GM18519 (cell line): ENCODE measurements around the gene NYNRIN.
"Not testable (repeated sequence)": the region's sequence is repeated elsewhere in the genome, so short reads cannot be mapped to it uniquely, and the experiment has no call there.

Source experiments
- ATAC-seq: cut with Tn5 transposase; IDR thresholded peaks from one replicate; pipeline ENCODE4 v1.9.1; 2021; ENCODE audit warnings: mild to moderate bottlenecking, moderate library complexity; ENCODE audit not compliant: unreplicated experiment, low FRiP score

Gene NYNRIN

DNA sequence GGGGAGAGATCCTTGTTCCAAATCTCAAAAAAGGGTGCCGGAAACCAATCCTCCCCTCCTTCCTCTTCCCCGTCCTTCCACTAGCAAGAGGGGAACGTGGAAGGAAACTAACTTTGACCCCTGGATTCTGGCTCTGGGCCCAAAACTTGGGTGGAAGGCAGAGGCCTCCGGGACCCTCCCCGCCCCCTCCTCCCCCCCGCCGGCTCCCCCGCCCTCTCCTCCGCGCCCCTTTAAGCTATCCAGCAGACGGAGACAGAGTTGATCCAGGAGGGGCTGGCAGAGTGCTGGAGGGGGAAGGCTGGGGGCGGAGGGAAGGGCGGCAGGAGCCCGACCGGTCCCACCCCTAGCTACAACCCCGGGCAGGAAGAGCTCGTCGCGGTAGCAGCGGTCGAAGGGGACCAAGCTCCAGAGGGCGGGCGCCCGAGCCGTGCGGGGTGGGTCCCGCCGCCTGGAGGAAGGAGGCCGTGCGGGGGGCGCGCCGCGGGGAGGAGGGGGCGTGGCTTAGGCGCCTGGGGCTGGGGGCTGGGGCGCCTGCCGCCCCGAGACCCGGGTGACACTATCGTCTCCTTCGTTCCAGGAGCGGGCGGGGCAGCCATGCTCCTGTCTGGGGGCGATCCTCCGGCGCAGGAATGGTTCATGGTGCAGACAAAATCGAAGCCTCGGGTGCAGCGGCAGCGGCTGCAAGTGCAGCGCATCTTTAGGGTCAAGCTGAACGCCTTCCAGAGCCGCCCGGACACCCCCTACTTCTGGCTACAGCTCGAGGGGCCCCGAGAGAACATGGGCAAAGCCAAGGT, at the start of gene NYNRIN:
TSS of gene NYNRIN (plus strand) at position 351 of the 794 bp plus-strand sequence. CDS start at position 595, 244 bp downstream.
- no peak for ATAC-seq

DNA sequence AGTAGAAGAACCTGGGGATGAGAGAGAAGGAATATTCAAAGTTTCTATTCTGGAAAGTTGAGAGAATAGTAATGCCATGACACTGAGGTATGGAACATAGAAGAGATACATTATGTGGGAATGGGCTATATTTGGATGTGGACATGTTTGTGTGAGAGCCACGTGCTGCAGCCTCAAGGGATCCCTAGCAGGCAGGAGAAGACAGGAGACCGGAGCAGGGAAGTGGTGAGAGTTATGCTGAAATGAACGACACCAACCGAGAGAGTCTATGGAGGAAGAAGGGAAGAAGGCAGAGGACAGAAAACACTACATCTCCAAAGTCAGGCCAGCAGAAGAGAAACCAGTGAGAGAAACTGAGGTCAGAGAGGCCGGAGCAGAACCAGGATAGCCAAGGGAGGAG, 49.1 kb upstream of the NYNRIN start:
- ATAC-seq, result no peak

DNA sequence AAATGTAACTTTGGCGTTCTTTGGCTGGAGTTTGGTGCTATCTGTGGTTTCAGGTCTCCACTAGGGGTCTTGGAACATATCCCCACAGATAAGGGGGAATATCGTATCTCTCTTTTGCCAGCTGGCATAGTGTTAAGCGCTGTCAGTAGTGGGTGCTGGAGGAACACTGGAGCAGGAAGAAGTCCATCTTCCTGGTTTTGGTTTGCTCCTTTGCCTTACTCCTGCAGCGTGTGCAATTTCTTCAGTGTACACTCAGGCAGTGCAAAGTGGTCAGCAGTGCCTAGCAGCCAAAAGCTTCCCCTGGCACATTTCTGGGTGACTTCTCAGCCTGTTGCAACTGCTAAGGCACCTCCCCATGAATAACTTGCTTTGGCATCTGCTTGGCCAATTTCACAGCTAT, 47.3 kb upstream of the NYNRIN start:
- ATAC-seq, result no peak

DNA sequence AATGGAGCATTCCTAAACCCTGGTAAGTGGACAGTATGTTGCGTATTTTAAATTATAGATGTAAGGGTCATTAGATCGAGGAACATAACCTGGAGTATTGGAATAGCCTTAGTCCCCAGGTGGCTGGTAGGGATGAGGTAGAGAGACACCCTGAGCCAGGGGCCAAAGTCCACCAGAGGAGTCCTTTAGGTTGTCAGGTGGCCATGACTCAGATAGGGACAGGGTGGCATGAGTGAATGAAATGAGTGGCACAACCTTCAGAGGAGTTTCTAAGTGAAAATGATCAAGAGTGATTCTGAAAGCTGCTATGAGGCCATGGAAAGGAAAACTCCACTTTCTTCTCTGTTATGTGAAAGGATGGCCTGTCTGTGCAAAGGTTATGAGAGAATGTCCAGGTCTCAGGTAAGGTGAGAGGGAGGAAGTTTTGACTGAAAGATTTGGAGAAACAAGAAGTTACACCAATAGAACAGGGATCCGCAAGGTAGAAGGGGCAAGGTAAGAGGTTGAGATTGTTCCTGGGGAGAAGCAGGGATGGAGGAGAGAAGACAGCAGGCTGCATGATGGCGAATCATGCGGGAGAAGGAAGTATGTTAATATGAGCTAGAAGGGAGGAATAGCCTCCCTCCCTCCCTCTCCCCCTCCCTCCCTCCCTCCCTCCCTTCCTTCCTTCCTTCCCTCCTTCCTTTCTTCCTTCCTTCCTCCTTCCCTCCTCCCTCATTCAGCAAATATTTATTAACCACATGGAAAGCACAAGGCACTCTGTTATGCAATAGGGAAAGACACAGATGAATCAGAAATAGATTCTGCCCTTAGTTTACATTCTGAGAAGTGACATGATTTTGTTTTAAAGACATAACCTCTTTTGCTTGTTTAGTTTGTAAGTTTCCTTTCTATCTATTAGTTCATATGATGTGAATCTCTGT, 45.0 kb upstream of the NYNRIN start:
- no peak for ATAC-seq

DNA sequence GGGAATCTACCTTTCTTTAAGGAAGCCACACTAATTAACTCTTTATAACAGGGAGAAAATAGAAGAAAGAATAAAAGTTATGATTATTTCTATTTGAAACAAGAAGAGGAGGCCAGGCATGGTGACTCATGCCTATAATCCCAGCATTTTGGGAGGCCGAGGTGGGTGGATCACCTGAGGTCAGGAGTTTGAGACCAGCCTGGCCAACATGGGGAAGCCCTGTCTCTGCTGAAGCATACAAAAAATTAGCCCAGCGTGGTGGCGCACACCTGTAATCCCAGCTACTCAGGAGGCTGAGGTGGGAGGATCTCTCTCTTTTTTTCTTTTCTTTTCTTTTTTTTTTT, 44.3 kb upstream of the NYNRIN start:
- not testable (repeated sequence) for ATAC-seq

DNA sequence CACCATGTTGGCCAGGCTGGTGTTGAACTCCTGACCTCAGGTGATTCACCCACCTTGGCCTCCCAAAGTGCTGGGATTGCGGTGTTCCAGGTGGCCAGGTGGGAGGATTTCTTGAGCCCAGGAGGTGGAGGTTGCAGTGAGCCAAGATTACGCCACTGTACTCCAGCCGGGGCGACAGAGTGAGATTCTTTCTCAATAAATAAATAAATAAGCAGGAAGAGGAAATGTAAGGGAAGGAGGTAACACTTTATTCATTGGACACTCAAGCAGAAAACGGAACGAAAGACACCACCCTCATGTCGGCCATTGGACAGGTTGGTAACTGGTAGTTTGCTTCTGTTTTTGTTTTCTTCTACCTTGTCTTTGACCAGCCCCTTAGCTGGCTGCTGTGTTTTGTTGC, 43.8 kb upstream of the NYNRIN start:
- no peak for ATAC-seq

DNA sequence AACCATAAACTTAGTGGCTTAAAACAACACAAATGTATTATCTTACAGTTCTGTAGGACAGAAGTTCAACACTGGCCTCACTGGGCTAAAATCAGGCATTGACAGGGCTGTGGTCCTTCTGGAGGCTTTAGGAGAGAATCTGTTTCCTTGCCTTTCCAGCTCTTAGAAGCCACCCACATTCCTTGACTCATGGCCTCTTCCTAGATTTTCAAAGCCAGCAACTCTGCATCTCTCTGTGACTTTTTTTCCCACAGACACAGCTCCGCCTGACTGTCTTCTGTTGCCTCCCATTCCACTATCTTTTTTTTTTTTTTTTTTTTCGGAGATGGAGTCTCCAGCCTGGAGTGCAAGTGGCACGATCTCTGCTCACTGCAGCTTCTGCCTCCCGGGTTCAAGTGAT, 42.6 kb upstream of the NYNRIN start:
- no peak for ATAC-seq

DNA sequence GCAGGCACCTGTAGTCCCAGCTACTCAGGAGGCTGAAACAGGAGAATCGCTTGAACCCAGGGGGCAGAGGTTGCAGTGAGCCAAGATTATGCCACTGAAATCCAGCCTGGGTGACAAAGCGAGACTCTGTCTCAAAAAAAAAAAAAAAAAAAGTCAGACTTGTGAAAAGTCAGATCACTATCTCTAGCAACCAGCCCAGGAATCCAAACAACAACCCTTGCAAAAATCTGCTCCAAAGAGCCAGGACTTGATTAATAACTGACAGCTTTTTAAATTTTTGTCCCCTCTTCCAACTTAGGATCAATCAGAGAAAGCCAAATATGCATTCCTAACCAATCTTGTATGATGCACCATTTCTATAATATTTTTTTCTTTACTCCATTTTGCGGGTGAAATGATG, 38.5 kb upstream of the NYNRIN start:
- ATAC-seq, result no peak

DNA sequence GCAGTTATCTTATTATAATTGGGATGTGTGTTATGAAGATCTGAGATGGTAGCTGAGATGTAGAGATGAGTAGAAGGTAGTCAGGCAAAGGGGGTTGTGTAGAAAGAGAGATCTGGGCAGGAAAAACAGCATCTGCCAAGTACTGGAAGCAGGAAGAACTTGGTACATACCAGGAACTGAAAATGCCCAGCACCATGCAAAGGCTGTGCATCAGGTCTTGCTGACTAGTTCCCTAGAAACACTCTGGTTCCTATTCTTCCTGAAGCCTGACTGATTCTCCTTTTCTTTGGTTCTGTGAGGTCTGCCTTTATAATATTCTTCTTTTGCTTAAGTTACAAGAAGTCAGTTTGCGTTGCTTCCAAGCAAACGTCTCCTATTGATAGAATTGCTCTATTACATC, 37.5 kb upstream of the NYNRIN start:
- no peak for ATAC-seq

DNA sequence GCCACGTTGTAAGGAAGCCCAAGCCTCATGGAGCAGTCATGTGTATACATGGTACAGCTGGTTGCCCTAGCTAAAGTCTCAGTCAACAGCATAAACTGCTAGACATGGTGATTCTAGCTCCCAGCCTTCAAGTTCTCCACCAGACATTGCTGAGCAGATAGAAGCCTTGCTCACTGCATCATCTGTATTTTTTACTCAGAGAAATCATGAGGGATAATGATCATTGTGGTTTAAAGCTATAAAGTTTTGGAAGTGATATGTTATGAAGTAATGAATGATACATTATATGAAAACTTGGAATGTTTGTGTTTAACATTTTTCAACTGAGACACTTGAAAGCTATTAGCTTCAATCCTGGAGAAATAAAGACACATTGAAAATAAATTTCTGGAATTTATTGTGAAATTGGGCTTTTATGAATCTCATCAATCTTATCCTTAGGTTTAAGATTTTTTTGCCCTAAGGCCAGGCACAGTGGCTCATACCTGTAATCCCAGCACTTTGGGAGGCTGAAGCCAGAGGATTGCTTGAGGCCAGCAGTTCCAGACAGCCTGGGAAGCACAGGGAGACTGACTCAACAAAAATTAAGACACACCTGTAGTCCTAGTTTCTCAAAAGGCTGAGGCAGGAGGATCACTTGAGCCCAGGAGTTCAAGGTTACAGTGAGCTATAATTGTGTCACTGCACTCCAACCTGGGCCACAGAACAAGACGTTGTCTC, 36.4 kb upstream of the NYNRIN start:
- ATAC-seq, result no peak

DNA sequence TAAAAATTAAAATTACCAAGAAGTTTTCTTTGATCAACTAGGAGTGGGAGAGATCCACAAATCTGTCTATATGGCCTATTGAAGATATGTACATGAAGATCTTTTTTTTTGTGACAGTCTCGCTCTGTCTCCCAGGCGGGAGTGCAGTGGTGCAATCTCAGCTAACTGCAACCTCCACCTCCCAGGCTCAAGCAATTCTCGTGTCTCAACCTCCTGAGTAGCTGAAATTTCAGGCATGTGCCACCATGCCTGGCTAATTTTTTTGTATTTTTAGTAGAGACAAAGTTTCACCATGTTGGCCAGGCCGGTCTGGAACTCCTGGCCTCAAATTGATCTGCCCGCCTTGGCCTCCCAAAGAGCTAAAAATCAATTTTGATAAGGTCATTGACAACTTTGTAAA, 35.4 kb upstream of the NYNRIN start:
- no peak for ATAC-seq

DNA sequence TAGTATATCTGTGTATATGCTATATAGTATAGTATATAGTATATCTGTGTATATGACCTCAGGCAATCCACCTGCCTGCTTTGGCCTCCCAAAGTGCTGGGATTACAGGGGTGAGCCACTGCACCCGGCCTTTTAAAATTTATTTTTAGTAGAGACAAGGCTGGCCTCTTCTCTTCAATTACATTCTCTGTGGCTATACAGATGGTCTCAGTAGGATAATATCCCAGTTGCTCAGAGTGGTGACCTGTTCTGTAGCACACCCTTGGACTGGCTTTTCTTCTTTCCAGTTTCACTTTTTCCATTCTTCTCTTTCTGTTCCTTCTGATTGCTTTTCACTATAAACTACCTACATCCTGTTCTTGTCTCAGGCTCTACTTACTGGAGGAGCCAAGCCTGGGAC, 34.0 kb upstream of the NYNRIN start:
- ATAC-seq, result no peak

DNA sequence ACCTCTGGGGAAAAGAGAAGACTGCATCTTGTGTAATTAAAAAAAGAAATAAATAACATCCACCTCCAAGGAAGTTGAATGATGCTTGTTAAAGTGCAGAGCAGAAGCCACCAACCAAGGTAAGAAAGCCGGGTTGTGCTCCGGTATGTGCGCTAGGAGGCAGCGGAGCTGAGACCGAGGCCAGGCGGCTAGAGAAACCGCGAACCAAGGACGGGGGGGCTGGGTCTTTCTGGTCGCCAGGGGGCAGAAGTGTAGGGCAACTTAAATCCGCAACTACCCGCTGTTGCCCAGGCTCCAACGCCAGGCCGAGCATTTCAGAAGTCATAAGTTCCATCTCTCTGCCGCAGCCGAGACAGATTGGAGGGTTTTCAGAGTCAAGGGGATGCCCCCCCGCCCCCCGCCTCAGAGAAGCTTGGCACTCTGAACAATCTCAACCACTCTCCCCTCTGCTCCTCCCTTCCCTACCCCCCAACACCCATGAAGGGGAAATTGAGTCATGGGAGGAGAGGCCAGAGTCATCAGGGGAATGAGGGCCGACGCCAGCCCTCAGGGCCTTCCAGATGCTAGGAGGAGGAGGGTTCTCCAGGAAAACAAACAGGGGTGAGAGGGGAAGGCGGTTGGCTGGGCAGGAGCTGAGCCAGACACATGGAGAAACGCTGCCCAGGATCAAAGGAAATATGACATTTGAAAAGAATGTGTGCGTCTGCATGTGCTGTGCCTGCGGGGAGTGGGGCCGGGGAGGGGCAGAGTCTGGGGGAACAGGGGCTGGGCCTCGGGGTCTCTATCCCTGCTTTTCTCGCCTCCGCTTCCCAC, 33.0 kb upstream of the NYNRIN start:
- ATAC-seq, result no peak

DNA sequence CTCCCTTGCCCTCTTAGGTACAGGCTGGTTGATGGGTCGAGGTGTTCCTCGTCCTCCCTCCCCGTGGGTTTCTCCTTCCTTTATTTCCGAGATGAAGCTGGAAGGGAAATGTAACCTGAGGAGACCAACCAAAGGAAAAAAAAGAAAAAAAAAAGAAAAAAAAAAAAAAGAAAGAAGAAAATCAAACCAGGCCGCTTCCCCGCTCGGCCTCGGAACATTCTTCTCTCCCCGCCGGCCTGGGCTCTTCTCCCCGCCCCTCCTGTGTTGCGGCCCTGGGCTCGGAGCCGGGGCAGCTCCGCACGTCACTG, 32.4 kb upstream of the NYNRIN start:
- no peak for ATAC-seq

DNA sequence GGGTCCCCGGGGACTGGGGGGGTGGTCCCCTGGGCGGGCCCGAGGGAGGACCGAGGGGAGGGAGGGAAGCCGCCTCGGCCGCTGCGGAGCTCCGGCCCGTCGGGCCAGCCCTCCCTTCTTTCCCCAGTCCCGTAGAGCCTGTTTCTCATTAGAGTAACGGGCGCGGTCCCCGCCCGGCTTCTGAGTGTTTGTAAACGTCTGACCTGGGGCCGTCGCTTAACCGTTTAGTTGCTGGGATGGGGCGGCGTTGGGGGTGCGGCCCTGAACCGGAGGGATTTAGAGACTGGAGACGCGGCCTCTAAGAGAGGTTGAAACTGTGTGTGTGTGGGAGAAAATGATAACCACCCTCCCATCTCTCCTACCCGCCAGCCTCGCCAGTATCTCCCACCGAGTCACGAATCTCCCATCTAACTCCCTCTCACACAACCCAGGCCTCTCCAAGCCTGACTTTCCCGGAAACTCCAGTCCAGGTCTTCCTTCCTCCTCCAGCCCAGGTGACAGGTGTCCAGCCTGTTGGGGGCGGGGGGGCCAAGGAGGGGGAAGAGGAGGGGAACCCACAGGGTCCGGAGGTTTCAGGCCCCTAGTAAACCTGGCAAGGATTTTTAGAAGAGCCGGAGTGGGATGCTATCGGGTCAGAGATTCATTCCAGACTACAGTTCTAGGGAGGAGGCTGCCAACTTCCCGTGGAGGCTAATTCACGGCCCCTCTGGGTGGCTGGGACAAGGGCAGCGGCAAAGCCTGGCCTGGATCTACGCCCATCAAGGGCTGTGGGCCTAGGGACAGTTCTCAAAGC, 31.9 kb upstream of the NYNRIN start:
- ATAC-seq, result peak; percentile 40

DNA sequence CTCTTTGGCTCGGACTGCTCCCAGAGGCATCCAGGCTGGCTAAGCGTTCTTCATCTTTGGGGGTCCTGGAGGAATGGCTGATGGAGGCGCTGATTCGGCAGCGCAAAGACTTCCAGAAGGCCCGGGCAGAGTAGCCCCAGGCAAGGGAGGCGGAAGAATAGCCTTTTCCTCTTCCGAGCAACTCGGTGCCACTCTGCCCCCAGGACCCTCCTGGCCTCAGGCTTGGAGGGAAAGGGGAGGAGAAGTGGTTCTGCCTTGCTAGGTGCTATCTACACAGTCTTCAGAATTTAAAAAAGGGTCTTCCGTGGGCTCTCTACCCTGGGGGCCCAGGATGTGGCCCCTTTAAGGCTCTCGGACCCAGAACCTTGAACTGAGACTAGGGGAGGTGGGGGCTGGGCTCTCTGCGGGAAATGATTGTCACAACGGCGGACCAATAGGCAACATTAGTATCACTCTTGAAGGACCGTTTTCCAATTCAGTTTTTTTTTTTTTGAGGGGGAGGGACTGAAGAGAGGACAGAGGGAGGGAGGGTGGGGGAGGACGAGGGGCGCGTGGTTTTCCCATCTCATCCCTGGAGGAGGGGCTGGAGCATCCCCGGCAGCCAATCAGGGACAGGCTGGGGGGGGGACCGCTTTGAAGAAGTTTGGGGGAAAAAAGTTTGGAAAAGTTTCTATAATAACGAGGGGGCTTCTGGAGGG, 31.1 kb upstream of the NYNRIN start, which contains the start of gene NFATC4:
TSS of gene NFATC4 (plus strand) at position 671 of the 698 bp plus-strand sequence. CDS start 157 bp downstream, outside the sequence.
- no peak for ATAC-seq

DNA sequence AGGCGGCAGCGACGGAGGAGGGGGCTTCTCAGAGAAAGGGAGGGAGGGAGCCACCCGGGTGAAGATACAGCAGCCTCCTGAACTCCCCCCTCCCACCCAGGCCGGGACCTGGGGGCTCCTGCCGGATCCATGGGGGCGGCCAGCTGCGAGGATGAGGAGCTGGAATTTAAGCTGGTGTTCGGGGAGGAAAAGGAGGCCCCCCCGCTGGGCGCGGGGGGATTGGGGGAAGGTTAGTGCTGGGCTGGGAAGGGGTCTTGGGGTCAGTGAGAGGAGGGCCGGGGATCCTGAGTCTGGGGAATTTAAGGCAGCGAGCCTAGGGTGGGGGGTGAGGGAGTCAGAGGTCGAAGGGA, 30.6 kb upstream of the NYNRIN start:
- ATAC-seq, result no peak

DNA sequence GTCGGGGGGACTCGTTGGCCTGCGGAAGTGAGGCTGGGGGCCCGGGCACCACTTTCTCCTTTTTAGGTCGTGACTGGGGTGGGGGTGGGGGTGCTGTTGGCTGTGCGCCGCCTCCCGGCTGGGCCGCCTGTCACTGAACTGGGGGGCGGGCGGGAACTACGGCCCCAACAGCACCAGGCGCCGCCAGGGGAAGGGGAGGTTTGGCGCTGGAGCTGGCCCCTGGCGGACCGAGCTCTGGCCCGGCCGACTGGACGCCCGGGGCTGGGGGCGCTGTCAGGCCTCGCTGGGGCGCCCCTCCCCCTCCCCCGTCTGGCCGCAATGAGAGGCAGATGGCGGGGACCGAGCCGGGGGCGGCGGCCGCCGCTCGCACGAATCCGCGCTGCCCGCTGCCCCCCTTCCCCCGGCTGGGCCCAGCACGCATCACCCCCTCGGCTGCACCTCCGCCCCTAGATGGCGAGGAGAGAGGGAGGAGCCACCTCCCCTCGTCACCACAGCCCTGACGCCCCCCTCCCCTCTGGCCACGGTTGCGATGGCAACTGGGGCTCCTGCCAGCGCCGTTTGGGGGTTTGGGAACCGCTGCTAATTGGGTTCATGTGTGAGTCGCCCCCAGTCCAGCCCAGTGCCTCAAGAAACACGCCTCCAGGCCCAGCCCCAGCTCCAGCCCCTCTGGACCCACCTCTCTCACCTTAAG, 30.1 kb upstream of the NYNRIN start:
- no peak for ATAC-seq
